ENCODE results near the gene INTS12. TPM values are rescaled to one million over a fixed set of nuclear protein-coding genes. Genes with fewer than 3 reads are reported as not detected.

Gene INTS12
- total and polyA plus RNA-seq, 10 of the 15 experiments (the other 5 are each of a cell fraction or from before 2014, with no cell fraction given) = 24.2 to 52.4 (median 37.3) TPM

DNA sequence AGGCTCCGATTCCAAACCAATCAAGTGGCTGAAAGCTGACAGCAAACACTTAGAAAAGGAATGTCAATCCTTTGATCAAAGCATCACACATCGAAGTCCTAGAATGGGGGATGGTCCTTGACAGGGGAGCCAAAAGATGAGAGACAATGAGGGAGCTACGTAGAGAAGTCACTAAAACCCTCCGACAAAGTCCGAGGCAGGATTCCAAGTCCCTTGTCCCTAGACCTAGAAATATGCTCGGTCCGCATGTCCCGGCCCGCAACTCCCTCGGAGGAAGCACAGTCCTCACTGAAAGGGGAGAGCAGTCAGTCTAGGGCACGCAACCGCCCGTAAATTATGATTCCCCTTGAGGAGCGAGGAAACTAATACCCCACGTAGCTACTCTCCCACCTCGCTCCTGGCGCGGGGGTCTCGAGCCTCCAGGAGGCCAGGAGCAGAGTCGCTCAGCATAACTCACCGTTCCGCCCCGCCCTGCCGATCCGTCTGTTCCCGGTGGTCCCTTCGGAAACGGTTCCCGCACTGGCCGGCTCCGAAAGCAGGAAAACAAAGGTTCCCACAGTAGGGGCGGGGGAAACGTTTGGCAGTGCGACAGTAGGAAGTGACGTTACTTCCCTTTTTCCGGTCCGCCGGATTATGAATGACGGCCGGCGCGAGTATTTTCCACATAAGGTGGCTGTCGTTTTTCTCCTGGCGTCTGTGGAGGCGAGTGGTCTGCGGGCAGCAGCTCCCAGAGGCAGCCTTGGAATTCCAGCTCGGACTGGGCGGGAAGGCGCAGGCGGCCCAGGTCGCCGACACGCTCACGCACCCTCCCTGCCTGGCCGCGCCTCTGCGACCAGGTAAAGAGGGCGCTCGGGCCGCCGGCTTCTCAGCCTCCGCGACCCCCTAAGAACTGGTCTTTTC lies at the start of gene INTS12, which contains the start of gene GSTCD (continued):
- TF ChIP-seq, protein P1, sequence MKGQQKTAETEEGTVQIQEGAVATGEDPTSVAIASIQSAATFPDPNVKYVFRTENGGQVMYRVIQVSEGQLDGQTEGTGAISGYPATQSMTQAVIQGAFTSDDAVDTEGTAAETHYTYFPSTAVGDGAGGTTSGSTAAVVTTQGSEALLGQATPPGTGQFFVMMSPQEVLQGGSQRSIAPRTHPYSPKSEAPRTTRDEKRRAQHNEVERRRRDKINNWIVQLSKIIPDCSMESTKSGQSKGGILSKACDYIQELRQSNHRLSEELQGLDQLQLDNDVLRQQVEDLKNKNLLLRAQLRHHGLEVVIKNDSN (IDR thresholded peaks at IDR 0.05; ENCODE audit: borderline replicate concordance, extremely low read length, insufficient read depth, low read depth, low read length) = peak; percentile 62
- peak; percentile 31; the same call in 1 of the 2 replicates for TF ChIP-seq JUNB (IDR thresholded peaks at IDR 0.05)
- TF ChIP-seq ZNF207 (IDR thresholded peaks at IDR 0.05; ENCODE audit: borderline replicate concordance) = peak; percentile 96
- peak; percentile 77 for TF ChIP-seq PAX5 (IDR thresholded peaks at IDR 0.05; ENCODE audit: borderline replicate concordance, low read depth, low read length)
- TF ChIP-seq, protein P2, sequence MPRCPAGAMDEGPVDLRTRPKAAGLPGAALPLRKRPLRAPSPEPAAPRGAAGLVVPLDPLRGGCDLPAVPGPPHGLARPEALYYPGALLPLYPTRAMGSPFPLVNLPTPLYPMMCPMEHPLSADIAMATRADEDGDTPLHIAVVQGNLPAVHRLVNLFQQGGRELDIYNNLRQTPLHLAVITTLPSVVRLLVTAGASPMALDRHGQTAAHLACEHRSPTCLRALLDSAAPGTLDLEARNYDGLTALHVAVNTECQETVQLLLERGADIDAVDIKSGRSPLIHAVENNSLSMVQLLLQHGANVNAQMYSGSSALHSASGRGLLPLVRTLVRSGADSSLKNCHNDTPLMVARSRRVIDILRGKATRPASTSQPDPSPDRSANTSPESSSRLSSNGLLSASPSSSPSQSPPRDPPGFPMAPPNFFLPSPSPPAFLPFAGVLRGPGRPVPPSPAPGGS (IDR thresholded peaks at IDR 0.05; ENCODE audit: borderline replicate concordance, insufficient read depth, low read depth, low read length, poor library complexity, severe bottlenecking) = peak; percentile 77
- no peak; the same call in 1 of the 2 replicates for TF ChIP-seq MTA3 (IDR thresholded peaks at IDR 0.05; ENCODE audit: borderline replicate concordance, low read length)
- TF ChIP-seq YBX1 (IDR thresholded peaks at IDR 0.05) = no peak
- TF ChIP-seq, protein P3, sequence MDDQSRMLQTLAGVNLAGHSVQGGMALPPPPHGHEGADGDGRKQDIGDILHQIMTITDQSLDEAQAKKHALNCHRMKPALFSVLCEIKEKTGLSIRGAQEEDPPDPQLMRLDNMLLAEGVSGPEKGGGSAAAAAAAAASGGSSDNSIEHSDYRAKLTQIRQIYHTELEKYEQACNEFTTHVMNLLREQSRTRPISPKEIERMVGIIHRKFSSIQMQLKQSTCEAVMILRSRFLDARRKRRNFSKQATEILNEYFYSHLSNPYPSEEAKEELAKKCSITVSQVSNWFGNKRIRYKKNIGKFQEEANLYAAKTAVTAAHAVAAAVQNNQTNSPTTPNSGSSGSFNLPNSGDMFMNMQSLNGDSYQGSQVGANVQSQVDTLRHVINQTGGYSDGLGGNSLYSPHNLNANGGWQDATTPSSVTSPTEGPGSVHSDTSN (IDR thresholded peaks at IDR 0.05; ENCODE audit: insufficient replicate concordance, low read depth, low read length) = peak; percentile 80
- TF ChIP-seq CBFB (IDR thresholded peaks at IDR 0.05; ENCODE audit: low read depth) = peak; percentile 90; the same call in 1 of the 2 replicates
- TF ChIP-seq SIX5 (IDR thresholded peaks at IDR 0.05; ENCODE audit: low read depth, low read length, severe bottlenecking) = peak; percentile 79
- TF ChIP-seq IKZF2 (IDR thresholded peaks at IDR 0.05) = peak; percentile 94 to 96
- no peak for TF ChIP-seq NFXL1 (IDR thresholded peaks at IDR 0.05; ENCODE audit: borderline replicate concordance)
- peak; percentile 90 for TF ChIP-seq TBL1XR1 (IDR thresholded peaks at IDR 0.05; ENCODE audit: low read depth, low read length)
- no peak for TF ChIP-seq CEBPB (IDR thresholded peaks at IDR 0.05; ENCODE audit: borderline replicate concordance in 1 of 2, low read depth in 2 of 2, low read length in 2 of 2)
- 0 out of 2 replicates have a peak, but pooled peaks have one; percentile 58 for TF ChIP-seq RBBP5 (conservative IDR thresholded peaks at IDR 0.05)
- peak; percentile 88; the same call in 1 of the 2 replicates for TF ChIP-seq TARDBP (IDR thresholded peaks at IDR 0.05; ENCODE audit: borderline replicate concordance)
- peak; percentile 98 for TF ChIP-seq IKZF1 (conservative IDR thresholded peaks at IDR 0.05)
- TF ChIP-seq ZNF274 (IDR thresholded peaks at IDR 0.05; ENCODE audit: insufficient read depth, insufficient read length) = no peak
- peak; percentile 93 for TF ChIP-seq YY1 (IDR thresholded peaks at IDR 0.05; ENCODE audit: low read depth, low read length)
- no peak for TF ChIP-seq MYC (IDR thresholded peaks at IDR 0.05; ENCODE audit: insufficient read depth, insufficient read length, insufficient replicate concordance, low read length, severe bottlenecking)
- TF ChIP-seq PML (IDR thresholded peaks at IDR 0.05; ENCODE audit: low read length) = peak; percentile 96
- TF ChIP-seq SMAD1 (IDR thresholded peaks at IDR 0.05; ENCODE audit: low read depth, partially characterized antibody) = no peak
- TF ChIP-seq, protein P4, sequence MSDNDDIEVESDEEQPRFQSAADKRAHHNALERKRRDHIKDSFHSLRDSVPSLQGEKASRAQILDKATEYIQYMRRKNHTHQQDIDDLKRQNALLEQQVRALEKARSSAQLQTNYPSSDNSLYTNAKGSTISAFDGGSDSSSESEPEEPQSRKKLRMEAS (IDR thresholded peaks at IDR 0.05; ENCODE audit: low read depth, low read length) = peak; percentile 89
- TF ChIP-seq HDGF (IDR thresholded peaks at IDR 0.05) = no peak
- TF ChIP-seq IRF4 (IDR thresholded peaks at IDR 0.05; ENCODE audit: low read depth, low read length) = peak; percentile 89
- TF ChIP-seq, protein P5, sequence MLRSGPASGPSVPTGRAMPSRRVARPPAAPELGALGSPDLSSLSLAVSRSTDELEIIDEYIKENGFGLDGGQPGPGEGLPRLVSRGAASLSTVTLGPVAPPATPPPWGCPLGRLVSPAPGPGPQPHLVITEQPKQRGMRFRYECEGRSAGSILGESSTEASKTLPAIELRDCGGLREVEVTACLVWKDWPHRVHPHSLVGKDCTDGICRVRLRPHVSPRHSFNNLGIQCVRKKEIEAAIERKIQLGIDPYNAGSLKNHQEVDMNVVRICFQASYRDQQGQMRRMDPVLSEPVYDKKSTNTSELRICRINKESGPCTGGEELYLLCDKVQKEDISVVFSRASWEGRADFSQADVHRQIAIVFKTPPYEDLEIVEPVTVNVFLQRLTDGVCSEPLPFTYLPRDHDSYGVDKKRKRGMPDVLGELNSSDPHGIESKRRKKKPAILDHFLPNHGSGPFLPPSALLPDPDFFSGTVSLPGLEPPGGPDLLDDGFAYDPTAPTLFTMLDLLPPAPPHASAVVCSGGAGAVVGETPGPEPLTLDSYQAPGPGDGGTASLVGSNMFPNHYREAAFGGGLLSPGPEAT (IDR thresholded peaks at IDR 0.05; ENCODE audit: low read depth) = peak; percentile 97
